AG09309 (cell line): Measurements from ENCODE around the gene GM2A.

Source experiments
- DNase-seq: peaks from one replicate; pipeline ENCODE4 v3.0.0-alpha.2; 2010; ENCODE audit warnings: low read depth
- H3K4me3 ChIP-seq: 2 replicates; pipeline ENCODE4 v1.5.1; 2011; ENCODE audit warnings: mild to moderate bottlenecking, low read depth, low read length, moderate library complexity; ENCODE audit not compliant: control insufficient read depth
- TF ChIP-seq, protein P1 (sequence below): IDR thresholded peaks from 2 replicates; pipeline ENCODE4 v1.5.1; 2011; ENCODE audit warnings: mild to moderate bottlenecking, low read depth, low read length, inconsistent platforms; ENCODE audit not compliant: insufficient read depth, control insufficient read depth; ENCODE audit errors: missing control alignments

The GM2A gene

DNA sequence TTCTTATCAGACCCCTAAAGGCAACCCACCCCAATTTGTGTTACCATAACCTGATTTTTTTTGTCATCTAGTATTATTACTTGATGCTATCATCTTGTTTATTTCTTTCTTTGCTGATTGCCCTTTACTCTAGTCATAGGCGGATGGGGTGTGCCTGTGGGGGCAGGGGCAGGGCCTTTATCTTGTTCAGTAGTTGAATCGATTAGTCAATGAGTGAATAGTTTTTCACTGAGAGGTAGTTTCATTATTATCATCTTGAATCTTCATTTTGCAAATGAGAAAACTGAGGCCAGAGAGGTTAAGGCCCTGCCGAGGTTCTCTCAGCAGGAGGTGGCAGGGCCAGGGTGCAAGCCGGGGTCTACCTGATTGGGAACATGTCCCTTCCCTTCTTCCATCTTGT lies 9.4 kb upstream of the GM2A start:
- TF ChIP-seq, protein P1, sequence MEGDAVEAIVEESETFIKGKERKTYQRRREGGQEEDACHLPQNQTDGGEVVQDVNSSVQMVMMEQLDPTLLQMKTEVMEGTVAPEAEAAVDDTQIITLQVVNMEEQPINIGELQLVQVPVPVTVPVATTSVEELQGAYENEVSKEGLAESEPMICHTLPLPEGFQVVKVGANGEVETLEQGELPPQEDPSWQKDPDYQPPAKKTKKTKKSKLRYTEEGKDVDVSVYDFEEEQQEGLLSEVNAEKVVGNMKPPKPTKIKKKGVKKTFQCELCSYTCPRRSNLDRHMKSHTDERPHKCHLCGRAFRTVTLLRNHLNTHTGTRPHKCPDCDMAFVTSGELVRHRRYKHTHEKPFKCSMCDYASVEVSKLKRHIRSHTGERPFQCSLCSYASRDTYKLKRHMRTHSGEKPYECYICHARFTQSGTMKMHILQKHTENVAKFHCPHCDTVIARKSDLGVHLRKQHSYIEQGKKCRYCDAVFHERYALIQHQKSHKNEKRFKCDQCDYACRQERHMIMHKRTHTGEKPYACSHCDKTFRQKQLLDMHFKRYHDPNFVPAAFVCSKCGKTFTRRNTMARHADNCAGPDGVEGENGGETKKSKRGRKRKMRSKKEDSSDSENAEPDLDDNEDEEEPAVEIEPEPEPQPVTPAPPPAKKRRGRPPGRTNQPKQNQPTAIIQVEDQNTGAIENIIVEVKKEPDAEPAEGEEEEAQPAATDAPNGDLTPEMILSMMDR, result no peak
- H3K4me3 ChIP-seq, result no peak overlapping the region
- DNase-seq, result no peak

- no peak for DNase-seq
- TF ChIP-seq, protein P1, result no peak
- no peak overlapping the region for H3K4me3 ChIP-seq
Measured at GRCh38 chr5:151244206-151244605, 8.8 kb upstream of the GM2A start.

DNA sequence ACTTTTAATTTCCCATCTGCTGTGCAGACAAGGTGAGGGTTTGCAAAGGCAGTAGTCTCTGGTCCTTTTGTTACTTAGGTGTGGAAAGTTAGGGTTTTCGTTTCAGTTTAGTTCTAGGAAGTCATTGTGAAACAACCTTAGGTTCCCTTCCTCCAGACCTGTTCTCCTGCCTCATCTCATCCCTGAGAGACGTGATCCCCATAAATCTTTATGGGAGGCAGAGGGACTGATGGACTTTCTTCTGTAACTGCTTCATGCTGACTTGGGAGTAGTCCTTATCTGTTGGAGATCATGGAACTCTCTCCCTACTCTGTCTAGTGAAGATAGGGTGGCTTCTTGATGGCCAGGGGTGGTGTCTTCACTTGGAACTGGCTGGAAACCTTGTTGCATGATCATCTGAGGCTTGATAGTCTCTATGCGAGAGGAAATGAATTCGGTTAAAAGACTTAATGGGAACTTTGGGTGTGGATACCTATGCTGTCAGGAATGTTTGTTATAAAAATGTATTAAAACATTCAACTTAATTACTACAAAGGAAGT lies 7.2 kb upstream of the GM2A start:
- TF ChIP-seq, protein P1, result no peak
- DNase-seq, result no peak
- H3K4me3 ChIP-seq, result no peak overlapping the region

DNA sequence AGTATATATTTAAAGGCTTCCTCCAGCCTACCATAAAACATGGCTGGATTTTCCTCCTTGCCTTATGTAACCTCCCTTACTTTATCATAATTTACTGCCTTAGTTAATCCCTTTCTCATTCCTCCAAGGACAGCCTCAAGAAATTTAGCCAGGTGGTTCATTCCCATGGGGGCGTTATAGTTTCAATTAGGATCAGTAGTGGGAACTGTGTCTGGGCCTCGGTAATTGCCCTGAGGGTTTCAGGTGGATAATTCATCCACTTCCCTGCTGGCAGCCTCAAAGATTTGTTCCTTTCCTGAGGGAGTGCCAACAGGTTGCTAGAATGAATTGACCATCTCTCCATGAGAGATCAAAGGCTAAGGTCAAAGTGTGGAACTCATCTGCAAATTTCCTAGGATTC lies 4.3 kb upstream of the GM2A start:
- DNase-seq, result no peak

DNA sequence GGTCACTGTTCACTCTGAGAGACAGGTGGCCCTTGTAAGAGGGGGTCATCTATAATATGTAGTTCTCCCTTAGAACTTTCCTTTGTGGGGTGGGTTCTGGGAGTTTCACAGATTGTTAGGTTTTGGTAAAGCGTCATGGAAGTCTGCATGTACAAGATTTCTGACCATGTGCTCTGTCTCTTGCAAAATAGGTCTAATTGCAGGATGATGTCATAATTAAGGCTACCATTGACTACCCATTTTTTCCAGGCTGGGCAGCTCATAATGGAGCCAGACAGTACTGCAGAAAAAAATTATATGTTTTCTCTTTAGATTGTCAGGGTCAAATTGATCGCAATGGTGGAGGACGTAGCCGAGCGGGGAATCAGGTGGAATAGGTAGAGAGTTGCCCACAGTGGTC lies 3.7 kb upstream of the GM2A start:
- DNase-seq, result no peak
- H3K4me3 ChIP-seq, result no peak overlapping the region
- TF ChIP-seq, protein P1, result no peak

More for the DNA sequence above, 4.3 kb upstream of the GM2A start:
- no peak overlapping the region for H3K4me3 ChIP-seq
- TF ChIP-seq, protein P1, result no peak

- H3K4me3 ChIP-seq, result no peak overlapping the region
- DNase-seq, result no peak
- TF ChIP-seq, protein P1, result no peak
Measured at GRCh38 chr5:151250346-151251000, 2.5 kb upstream of the GM2A start.
